NK-92 treated with Interleukin-12 subunit alpha and Interleukin-12 subunit beta, amount 100 ng/mL, for 24 hours (cell line): ENCODE data around the gene NUBPL.

Source experiments
- DNase-seq: peaks from one replicate; lab custom pipeline; 2025; lab: John Stamatoyannopoulos, UW

Gene NUBPL

GRCh38 chr14:31561155-31561846, at the start of gene NUBPL:
NUBPL (plus strand) TSS chr14:31561404; CDS start chr14:31561440, 36 bp downstream.
- peak; percentile 88 for DNase-seq

DNA sequence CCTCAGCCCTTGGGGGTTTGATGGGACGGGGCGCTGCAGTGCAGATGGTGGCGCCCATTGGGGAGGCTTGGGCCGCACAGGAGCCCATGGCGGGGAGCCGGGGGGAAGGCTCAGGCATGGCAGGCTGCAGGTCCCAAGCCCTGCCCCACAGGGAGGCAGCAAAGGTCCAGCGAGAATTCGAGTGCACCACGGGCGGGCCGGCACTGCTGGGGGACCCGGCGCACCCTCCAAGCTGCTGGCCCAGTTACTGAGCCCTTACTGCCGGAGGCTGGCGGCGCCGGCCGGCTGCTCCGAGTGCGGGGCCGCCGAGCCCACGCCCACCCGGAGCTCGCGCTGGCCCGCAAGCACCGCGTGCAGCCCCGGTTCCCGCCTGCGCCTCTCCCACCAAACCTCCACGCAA, 34.1 kb upstream of the NUBPL start:
- no peak for DNase-seq

DNA sequence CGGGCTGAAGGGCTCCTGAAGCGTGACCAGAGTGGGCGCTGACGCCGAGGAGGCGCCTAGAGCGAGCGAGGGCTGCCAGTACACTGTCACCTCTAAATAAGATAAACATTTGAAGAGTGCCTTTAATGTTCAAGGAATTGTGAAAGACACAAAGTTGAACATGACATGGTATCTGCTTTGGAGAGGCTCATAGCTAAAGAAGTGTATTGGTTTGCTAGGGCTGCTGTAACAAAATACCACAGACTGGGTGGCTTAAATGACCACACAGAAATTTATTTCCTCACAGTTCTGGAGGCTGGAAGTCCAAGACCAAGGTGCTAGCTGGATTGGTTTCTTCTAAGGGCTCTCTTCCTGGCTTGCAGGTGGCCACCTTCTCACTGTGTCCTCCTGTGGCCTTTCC, 33.7 kb upstream of the NUBPL start:
- DNase-seq: no peak

- DNase-seq: no peak
Observed at GRCh38 chr14:31529053-31529452, 32.2 kb upstream of the NUBPL start.

GRCh38 chr14:31530136-31530535, 31.1 kb upstream of the NUBPL start:
- no peak for DNase-seq

GRCh38 chr14:31536201-31536960, 24.8 kb upstream of the NUBPL start:
- DNase-seq: no peak

GRCh38 chr14:31541702-31542101, 19.5 kb upstream of the NUBPL start:
- no peak for DNase-seq

DNA sequence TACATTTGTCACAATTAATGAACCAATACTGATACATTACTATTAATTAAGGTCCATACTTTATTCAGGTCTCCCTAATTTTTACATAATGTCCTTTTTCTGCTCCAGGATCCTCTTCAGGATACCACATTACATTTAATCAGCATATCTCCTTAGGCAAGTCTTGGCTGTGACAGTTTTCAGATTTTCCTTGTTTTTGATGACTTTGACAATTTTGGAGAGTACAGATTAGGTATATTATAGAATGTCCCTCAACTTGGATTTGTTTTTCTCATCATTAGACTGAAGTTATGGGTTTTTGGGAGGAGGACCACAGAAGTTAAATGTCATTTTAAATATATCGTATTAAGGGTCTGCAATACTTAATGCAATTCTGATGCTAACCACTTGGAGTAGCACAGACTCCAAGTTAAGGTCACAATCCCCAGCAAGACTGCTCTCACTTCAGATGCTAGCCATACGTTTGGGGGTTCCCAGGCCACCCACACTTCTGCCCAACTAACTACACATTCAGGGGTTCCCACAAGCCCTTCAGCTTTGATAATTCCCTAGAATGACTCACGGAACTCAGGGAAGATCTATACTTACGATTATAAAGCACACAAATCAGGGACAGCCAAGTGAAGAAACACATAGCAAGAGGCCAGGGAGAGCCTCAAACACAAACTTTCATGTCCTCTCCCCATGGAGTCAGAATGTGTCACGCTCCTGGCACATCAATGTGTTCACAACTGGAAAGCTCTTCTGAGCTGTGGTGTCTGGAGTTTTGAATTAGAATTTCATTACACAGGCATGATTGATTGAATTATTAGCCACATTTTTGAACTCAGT, 17.0 kb upstream of the NUBPL start:
- no peak for DNase-seq

DNA sequence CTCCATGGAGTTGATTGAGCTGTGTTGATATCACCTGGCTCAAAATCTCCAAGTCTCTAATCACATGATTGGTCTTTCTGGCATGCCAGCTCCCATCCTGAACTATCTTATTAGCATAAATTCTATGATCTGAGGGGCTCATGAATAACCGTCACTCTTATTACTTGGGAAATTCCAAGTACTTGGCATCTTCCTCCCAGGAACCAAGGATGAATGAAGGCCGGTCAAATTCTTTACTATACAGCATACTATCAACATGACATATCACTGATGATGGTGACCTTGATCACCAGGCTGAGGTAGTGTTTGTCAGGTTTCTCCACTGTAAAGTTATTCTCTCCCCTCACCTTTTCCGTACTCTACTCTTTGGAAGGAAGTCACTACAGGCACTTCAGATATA, 16.4 kb upstream of the NUBPL start:
- no peak for DNase-seq

GRCh38 chr14:31545328-31545727, 15.9 kb upstream of the NUBPL start:
- DNase-seq: no peak

- no peak for DNase-seq
Observed at GRCh38 chr14:31549817-31550216, 11.4 kb upstream of the NUBPL start.

- DNase-seq: no peak
Observed at GRCh38 chr14:31550589-31550988, 10.6 kb upstream of the NUBPL start.

GRCh38 chr14:31556191-31556590, 5.0 kb upstream of the NUBPL start:
- DNase-seq: no peak

DNA sequence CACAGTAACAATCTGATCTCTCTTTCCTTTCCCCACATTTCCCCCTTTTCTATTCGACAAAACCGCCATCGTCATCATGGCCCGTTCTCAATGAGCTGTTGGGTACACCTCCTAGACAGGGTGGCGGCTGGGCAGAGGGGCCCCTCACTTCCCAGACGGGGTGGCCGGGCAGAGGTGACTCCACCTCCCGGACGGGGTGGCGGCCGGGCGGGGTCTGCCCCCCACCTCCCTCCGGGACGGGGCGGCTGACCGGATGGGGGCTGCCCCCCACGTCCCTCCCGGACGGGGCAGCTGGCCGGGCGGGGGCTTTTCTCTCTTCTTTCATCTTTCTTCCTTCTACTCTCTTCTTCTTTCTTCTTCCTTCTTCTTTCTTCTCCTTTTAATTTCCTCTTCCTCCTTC, 1.3 kb upstream of the NUBPL start:
- no peak for DNase-seq

GRCh38 chr14:31560759-31561154, 447 bp upstream of the NUBPL start:
- DNase-seq: no peak

DNA sequence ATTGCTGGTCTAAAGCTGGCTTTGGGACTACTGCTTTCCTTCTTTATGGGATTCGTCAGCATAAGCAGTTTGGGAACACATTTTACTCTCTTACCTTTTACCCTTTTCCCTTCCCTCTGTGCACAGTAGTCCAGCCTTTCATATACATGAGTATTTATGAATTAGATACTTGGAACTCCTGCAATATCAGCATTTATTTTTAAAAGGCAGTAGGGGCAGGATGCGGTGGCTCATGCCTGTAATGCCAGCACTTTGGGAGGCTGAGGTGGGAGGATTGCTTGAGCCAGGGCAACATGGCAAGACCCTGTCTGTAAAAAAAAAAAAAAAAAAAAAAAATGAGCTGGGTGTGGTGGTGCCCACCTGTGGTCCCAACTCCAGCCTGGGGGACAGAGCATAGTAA, 3.0 kb downstream of the NUBPL start:
- no peak for DNase-seq

DNA sequence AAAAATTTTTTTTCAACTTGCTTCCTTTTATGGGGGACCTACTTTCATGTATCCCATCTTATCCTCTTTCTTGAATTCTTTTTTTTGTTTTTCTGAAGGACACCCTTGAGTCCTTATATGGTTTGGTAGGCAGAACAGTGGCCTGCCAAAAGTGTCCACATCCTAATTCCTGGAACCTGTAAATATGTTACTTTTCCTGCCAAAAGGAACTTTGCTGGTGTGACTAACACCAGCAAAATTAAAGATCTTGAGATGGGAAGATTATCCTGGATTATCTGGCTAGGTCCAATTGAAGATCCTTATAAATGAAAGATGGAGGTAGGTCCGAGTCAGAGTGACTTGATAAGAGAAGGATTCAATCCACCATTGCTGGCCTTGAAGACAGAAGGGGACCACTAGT, 5.3 kb downstream of the NUBPL start:
- DNase-seq: no peak

GRCh38 chr14:31567655-31568054, 6.5 kb downstream of the NUBPL start:
- no peak for DNase-seq

DNA sequence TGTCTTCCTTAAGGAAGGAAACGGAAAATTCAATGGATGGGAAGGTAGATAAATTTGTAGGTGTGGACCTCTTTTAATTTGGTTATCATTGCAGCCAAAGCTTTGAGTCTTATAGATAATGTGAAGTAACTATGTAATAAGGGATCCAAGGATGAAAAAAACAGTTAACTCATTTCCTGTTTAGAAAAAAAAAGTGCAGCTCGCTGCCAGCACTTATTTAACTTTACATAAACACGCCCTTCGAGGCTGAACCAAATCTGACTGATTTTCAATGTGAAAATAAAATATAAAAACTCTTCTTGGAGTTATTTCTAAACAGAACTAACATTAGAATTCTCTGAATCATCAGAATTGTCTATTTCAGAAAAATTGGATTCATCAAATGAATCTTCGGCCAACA, 7.0 kb downstream of the NUBPL start:
- DNase-seq: no peak

DNA sequence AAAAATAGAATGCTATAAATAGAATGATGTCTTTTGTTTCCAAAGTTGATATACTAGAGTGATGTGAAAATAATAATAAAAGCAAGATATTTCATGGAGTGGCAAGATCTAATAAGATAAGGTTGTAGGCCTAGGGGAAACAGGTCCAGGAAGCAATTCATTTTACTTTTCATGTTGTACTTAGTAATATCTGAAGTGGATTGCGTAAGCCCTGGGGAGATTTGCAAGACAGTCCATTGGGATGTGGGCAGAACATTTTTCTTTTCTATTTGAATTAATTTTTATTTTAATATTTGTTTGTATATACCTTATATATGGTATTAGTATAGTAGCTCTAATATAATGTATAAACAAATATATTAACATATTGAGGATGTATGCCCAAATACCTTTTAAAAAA, 7.5 kb downstream of the NUBPL start:
- DNase-seq: no peak

DNA sequence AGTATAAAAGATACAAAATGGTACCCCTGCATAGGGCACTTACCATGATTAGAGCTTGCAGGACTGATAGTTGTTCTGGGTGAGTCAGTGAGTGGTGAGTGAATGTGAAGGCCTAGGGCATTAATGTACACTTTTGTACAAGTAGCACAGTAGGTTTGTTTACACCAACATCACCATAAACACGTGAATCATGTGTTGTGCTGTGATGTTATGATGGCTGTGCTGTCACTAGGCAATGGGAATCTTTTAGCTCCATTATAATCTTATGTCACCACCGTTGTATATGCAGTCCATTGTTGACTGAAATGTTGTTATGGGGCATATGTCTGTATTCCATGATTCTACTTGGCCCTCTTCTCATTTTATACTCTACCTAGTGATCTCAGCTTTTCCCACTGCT, 11.8 kb downstream of the NUBPL start:
- DNase-seq: no peak

- DNase-seq: no peak
Observed at GRCh38 chr14:31576949-31577348, 15.7 kb downstream of the NUBPL start.

- no peak for DNase-seq
Observed at GRCh38 chr14:31578266-31578665, 17.1 kb downstream of the NUBPL start.
